Measurements from ENCODE around the gene NMNAT2. TPM values are rescaled to one million over a fixed set of nuclear protein-coding genes. Genes with fewer than 3 reads are reported as not detected.

Gene NMNAT2
- total RNA-seq, 4 donors from 2014 or later = 0.13 to 0.83 (median 0.66) TPM; not detected in 1

DNA sequence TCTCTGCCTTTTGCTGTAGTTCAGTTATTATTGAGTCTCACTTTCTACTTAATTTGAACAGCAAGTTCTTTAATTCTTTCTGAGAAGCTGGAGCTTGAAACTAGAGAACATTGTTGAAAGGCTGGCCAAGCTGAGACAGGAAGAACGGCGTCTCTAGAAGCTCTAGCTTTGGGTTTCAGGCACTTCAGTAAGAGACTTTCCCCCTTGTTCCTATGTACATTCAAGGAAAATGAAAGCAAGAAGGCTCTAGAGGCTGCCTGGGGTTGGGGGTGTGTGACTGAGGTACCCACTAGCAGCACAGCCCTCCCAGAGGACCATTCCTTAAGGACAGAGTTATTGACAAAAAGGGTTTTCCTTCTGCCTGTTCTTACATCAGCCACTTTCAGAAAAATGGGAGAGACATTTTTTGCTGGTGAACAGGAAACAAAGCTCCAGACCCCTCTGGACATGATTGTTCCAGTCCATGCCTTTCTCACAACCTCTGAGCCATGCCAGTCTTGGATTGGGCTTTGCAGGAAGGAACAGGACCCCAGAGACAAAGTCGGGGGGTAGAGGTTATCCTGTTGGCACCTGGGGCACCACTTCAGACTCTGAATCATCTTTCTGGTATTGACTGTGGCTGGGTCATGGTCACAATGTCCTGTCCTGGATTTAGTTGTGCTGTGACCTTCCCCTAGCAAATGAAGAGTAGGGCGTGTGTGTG, 169.0 kb downstream of the NMNAT2 start:
- TF ChIP-seq, protein P1, sequence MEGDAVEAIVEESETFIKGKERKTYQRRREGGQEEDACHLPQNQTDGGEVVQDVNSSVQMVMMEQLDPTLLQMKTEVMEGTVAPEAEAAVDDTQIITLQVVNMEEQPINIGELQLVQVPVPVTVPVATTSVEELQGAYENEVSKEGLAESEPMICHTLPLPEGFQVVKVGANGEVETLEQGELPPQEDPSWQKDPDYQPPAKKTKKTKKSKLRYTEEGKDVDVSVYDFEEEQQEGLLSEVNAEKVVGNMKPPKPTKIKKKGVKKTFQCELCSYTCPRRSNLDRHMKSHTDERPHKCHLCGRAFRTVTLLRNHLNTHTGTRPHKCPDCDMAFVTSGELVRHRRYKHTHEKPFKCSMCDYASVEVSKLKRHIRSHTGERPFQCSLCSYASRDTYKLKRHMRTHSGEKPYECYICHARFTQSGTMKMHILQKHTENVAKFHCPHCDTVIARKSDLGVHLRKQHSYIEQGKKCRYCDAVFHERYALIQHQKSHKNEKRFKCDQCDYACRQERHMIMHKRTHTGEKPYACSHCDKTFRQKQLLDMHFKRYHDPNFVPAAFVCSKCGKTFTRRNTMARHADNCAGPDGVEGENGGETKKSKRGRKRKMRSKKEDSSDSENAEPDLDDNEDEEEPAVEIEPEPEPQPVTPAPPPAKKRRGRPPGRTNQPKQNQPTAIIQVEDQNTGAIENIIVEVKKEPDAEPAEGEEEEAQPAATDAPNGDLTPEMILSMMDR (IDR thresholded peaks at IDR 0.05) = no peak
- TF ChIP-seq POLR2A (IDR thresholded peaks at IDR 0.05) = no peak
- no peak overlapping the region for H3K27ac ChIP-seq
- no peaks in the 10 kb centered on the region for H3K9me3 ChIP-seq
- H3K27me3 ChIP-seq = no peaks in the 10 kb centered on the region
- no peaks in the 10 kb centered on the region for H3K36me3 ChIP-seq
- DNase-seq = no peak
- H3K4me3 ChIP-seq = no peak overlapping the region
- no peaks in the 10 kb centered on the region for H3K4me1 ChIP-seq

DNA sequence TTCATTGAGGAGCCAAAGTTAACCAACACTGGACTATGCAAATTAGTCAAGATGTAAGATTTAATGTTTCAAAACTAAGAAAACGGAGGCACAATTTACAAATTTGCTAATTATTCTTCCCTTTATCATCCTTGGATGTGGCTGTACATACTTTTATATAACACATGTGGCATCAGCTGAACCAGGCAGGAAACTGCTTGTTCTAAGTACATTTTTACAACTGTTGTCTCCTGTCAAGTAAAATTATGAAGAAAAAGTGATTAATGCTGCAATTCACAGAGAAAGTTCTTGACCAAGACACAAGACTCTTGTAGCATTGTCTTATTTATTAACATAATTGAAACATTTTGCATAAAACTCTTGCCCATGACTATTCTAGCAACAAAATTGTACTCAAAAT, 170.2 kb downstream of the NMNAT2 start:
- TF ChIP-seq, protein P1 (IDR thresholded peaks at IDR 0.05) = no peak
- no peak for TF ChIP-seq POLR2A (IDR thresholded peaks at IDR 0.05)
- Histone ChIP-seq H3K4me1 (no peaks in the 10 kb centered on the region), H3K36me3 (no peaks in the 10 kb centered on the region), H3K27me3 (no peaks in the 10 kb centered on the region), H3K27ac (no peak overlapping the region), H3K9me3 (no peaks in the 10 kb centered on the region), H3K4me3 (no peak overlapping the region)
- DNase-seq = no peak

DNA sequence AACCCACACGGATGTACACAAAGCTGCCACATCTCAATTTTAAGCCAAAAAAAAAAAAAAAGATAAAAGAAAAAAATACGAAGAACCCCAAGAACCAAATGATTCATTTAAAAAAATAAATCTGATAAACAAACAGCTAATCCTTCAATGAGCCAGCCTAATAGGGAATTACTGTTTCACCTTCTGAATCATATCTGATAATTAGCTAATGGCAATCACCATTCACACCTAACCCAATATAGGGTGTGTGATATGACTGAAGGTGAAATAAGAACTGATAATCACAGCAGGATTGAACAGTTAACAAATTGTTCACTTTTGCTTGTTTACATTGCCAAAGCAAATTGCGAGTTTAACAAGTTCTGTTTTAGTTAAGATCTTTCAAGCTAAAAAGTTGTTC, 170.7 kb downstream of the NMNAT2 start:
- Histone ChIP-seq H3K9me3 (no peaks in the 10 kb centered on the region), H3K4me1 (no peaks in the 10 kb centered on the region), H3K27ac (no peak overlapping the region), H3K27me3 (no peaks in the 10 kb centered on the region), H3K4me3 (no peak overlapping the region), H3K36me3 (no peaks in the 10 kb centered on the region)
- DNase-seq = no peak
- TF ChIP-seq, protein P1 (IDR thresholded peaks at IDR 0.05) = no peak
- TF ChIP-seq POLR2A (IDR thresholded peaks at IDR 0.05) = no peak

DNA sequence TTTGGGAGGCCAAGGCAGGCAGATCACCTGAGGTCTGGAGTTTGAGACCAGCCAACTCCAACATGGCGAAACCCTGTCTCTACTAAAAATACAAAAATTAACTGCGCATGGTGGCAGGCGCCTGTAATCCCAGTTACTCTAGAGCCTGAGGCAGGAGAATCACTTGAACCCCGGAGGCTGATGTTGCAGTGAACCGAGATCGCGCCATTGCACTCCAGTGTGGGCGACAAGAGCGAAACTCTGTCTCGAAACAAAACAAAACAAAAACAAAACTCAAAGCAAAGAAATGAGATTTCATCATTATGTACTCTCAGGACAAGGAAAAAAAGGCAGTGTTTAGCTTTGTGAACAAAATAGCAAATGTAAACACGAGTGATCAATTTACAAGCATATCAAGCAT, 171.1 kb downstream of the NMNAT2 start:
- H3K4me3 ChIP-seq = no peak overlapping the region
- H3K36me3 ChIP-seq = no peaks in the 10 kb centered on the region
- no peaks in the 10 kb centered on the region for H3K4me1 ChIP-seq
- DNase-seq = peak in 1 of 3 donors; percentile 32
- H3K27ac ChIP-seq = peak overlapping the region in 1 of 4 donors; percentile 7
- no peak for TF ChIP-seq POLR2A (IDR thresholded peaks at IDR 0.05)
- TF ChIP-seq, protein P1 (IDR thresholded peaks at IDR 0.05) = no peak
- no peaks in the 10 kb centered on the region for H3K27me3 ChIP-seq
- H3K9me3 ChIP-seq = no peaks in the 10 kb centered on the region

DNA sequence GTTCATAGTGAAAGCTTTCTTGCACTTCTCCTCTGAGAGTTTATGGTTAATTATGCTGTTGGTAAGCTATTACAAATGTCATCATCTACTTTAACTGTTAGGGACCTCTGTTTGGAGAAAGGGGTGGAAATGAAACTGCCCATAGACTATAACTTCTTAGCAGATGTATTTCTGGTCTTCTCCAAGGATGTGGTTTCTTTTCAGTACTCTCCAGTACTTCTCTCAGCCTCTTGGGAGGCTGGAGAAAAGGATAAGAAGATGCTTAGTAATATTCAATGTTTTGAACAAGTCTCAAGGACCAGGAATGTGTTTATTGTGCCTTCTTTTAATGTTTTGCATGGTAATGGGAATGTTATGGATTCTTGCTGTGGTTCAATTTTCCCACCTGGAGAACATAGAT, 171.7 kb downstream of the NMNAT2 start:
- Histone ChIP-seq H3K27ac (peak overlapping the region in 1 of 4 donors; percentile 7), H3K9me3 (no peaks in the 10 kb centered on the region), H3K4me1 (no peaks in the 10 kb centered on the region), H3K27me3 (no peaks in the 10 kb centered on the region), H3K36me3 (no peaks in the 10 kb centered on the region), H3K4me3 (no peak overlapping the region)
- TF ChIP-seq, protein P1 (IDR thresholded peaks at IDR 0.05) = no peak
- no peak for TF ChIP-seq POLR2A (IDR thresholded peaks at IDR 0.05)
- DNase-seq = no peak

All from Peyer's patch (tissue), 4 donors.